Erythroblast (primary cell): ENCODE data around the gene ANKH.

Experiments
- GATA1 ChIP-seq: IDR thresholded peaks from 2 replicates; pipeline ENCODE4 v1.6.1; 2011; ENCODE audit warnings: low read depth, mild to moderate bottlenecking, control low read depth, low read length, moderate library complexity
- POLR2A ChIP-seq: IDR thresholded peaks from 2 replicates; pipeline ENCODE4 v1.6.1; 2011; ENCODE audit warnings: mild to moderate bottlenecking, low read length

DNA sequence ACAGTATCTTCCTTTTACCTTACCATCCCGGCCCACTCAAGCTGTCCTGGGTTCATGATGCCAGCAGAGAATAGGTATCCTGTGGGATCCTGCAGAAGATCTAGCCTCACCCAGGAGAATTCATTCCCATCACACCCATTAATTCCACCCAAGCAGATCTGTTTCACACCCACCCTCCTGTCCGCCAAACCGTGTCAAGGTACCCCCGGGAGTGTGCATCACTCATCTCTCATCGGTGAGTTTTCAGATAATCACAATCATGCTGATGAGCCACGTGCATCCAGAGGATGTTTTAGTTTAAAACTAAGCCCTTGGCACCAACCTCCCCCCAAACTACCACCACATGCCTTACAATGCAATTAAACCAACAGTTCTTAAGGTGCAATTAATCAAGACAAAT is 18.8 kb downstream of the ANKH start:
- TF ChIP-seq POLR2A (no peak), GATA1 (no peak)
